H9 (cell line): ENCODE measurements around the gene SEL1L2. TPM values are rescaled to one million over a fixed set of nuclear protein-coding genes. Genes with fewer than 3 reads are reported as not detected.

Experiments used
- DNase-seq: peaks from one replicate; pipeline ENCODE4 v3.0.0-alpha.2; 2017
- H2AFZ ChIP-seq: one replicate; pipeline ENCODE4 v1.6.1; 2013; ENCODE audit warnings: mild to moderate bottlenecking, low read length, control low read depth, moderate library complexity
- H2AK5ac ChIP-seq: 2 replicates; pipeline ENCODE4 v1.6.1; 2013; ENCODE audit warnings: low read length, control low read depth, mixed read lengths; ENCODE audit not compliant: insufficient read length
- H2BK120ac ChIP-seq: one replicate; pipeline ENCODE4 v1.6.1; 2013; ENCODE audit warnings: low read depth, mild to moderate bottlenecking, low read length, control low read depth, inconsistent platforms; ENCODE audit not compliant: poor library complexity, severe bottlenecking
- H2BK12ac ChIP-seq: 2 replicates; pipeline ENCODE4 v1.6.1; 2013; ENCODE audit warnings: low read length, control low read depth, mixed read lengths, low read depth; ENCODE audit not compliant: insufficient read length
- H2BK15ac ChIP-seq: 2 replicates; pipeline ENCODE4 v1.6.1; 2013; ENCODE audit warnings: low read depth, low read length, control low read depth
- H2BK20ac ChIP-seq: one replicate; pipeline ENCODE4 v1.6.1; 2013; ENCODE audit warnings: low read depth, mild to moderate bottlenecking, low read length, control low read depth, inconsistent platforms; ENCODE audit not compliant: poor library complexity, severe bottlenecking
- H2BK5ac ChIP-seq: 2 replicates; pipeline ENCODE4 v1.6.1; 2013; ENCODE audit warnings: low read length, control low read depth, mixed read lengths; ENCODE audit not compliant: insufficient read length
- H3K14ac ChIP-seq: 2 replicates; pipeline ENCODE4 v1.6.1; 2013; ENCODE audit warnings: low read length, control low read depth; ENCODE audit not compliant: insufficient read depth
- H3K18ac ChIP-seq: 2 replicates; pipeline ENCODE4 v1.6.1; 2013; ENCODE audit warnings: low read depth, mild to moderate bottlenecking, mixed read lengths, low read length, control low read depth; ENCODE audit not compliant: insufficient read length
- H3K23ac ChIP-seq: 2 replicates; pipeline ENCODE4 v1.6.1; 2013; ENCODE audit warnings: low read length, control low read depth, mixed read lengths, low read depth; ENCODE audit not compliant: insufficient read length
- H3K23me2 ChIP-seq: 2 replicates; pipeline ENCODE4 v1.6.1; 2013; ENCODE audit warnings: low read depth, mild to moderate bottlenecking, mixed read lengths, low read length, control low read depth; ENCODE audit not compliant: insufficient read length, poor library complexity, severe bottlenecking
- H3K27ac ChIP-seq: 2 replicates; pipeline ENCODE4 v1.5.1; 2013; ENCODE audit warnings: low read length, control low read depth, mixed read lengths, low read depth; ENCODE audit not compliant: insufficient read length
- H3K27me3 ChIP-seq: 2 replicates; pipeline ENCODE4 v1.6.1; 2013; ENCODE audit warnings: low read length, control low read depth, inconsistent platforms; ENCODE audit not compliant: insufficient read depth
- H3K4ac ChIP-seq: 2 replicates; pipeline ENCODE4 v1.6.1; 2013; ENCODE audit warnings: low read depth, mild to moderate bottlenecking, control low read depth, inconsistent platforms, low read length, moderate library complexity
- H3K4me1 ChIP-seq: 2 replicates; pipeline ENCODE4 v1.6.1; 2013; ENCODE audit warnings: low read length, control low read depth, inconsistent platforms; ENCODE audit not compliant: insufficient read depth
- H3K4me2 ChIP-seq: 2 replicates; pipeline ENCODE4 v1.6.1; 2013; ENCODE audit warnings: low read length, control low read depth, mixed read lengths; ENCODE audit not compliant: insufficient read length, insufficient read depth
- H3K56ac ChIP-seq: 2 replicates; pipeline ENCODE4 v1.6.1; 2013; ENCODE audit warnings: low read depth, mild to moderate bottlenecking, mixed read lengths, low read length, control low read depth; ENCODE audit not compliant: insufficient read length
- H3K79me1 ChIP-seq: 2 replicates; pipeline ENCODE4 v1.6.1; 2013; ENCODE audit warnings: low read depth, mild to moderate bottlenecking, moderate library complexity, low read length, control low read depth, inconsistent platforms; ENCODE audit not compliant: insufficient read depth, poor library complexity, severe bottlenecking
- H3K79me2 ChIP-seq: 2 replicates; pipeline ENCODE4 v1.6.1; 2013; ENCODE audit warnings: low read length, control low read depth, inconsistent platforms; ENCODE audit not compliant: insufficient read depth
- H3K9ac ChIP-seq: 2 replicates; pipeline ENCODE4 v1.6.1; 2013; ENCODE audit warnings: low read length, control low read depth, mixed read lengths; ENCODE audit not compliant: insufficient read length; ENCODE audit errors: extremely low read depth
- H3K9me3 ChIP-seq: one replicate; pipeline ENCODE4 v1.6.1; 2013; ENCODE audit warnings: low read depth, low read length, inconsistent platforms; ENCODE audit not compliant: control insufficient read depth
- H3T11ph ChIP-seq: one replicate; pipeline ENCODE4 v1.6.1; 2013; ENCODE audit warnings: mild to moderate bottlenecking, low read length, control low read depth, inconsistent platforms
- H4K20me1 ChIP-seq: one replicate; pipeline ENCODE4 v1.6.1; 2013; ENCODE audit not compliant: control insufficient read depth, insufficient read length, insufficient read depth
- H4K5ac ChIP-seq: 2 replicates; pipeline ENCODE4 v1.6.1; 2013; ENCODE audit warnings: low read depth, mild to moderate bottlenecking, mixed read lengths, low read length, control low read depth; ENCODE audit not compliant: insufficient read length
- H4K8ac ChIP-seq: replicated peaks from 2 replicates; pipeline ENCODE4 v1.6.1; 2013; ENCODE audit warnings: low read length, control low read depth, mixed read lengths, low read depth; ENCODE audit not compliant: insufficient read length
- H4K91ac ChIP-seq: 2 replicates; pipeline ENCODE4 v1.6.1; 2013; ENCODE audit warnings: low read depth, mild to moderate bottlenecking, moderate library complexity, mixed read lengths, low read length, control low read depth; ENCODE audit not compliant: insufficient read length
- H3K27ac Mint-ChIP-seq, 3 experiments: 2 replicates in 2 of 3; 3 replicates in 1 of 3; pipeline ENCODE4 v1.8.0; 2020 to 2021; ENCODE audit warnings: mixed read lengths in 3 of 3, mild to moderate bottlenecking in 1 of 3, moderate library complexity in 1 of 3
- H3K27me3 Mint-ChIP-seq: 2 replicates; pipeline ENCODE4 v1.8.0; 2021; ENCODE audit warnings: low read depth, mild to moderate bottlenecking, moderate library complexity, mixed read lengths
- H3K36me3 Mint-ChIP-seq, 3 experiments: 2 replicates in 2 of 3; 3 replicates in 1 of 3; pipeline ENCODE4 v1.8.0; 2020 to 2021; ENCODE audit warnings: low read depth in 3 of 3, mixed read lengths in 3 of 3; ENCODE audit not compliant: insufficient read depth in 1 of 3
- H3K4me1 Mint-ChIP-seq, 2 experiments: 2 replicates each; pipeline ENCODE4 v1.8.0; 2020; ENCODE audit warnings: mixed read lengths in 2 of 2
- H3K4me3 Mint-ChIP-seq, 2 experiments: 2 replicates in 1 of 2; 3 replicates in 1 of 2; pipeline ENCODE4 v1.8.0; 2020 to 2021; ENCODE audit warnings: mild to moderate bottlenecking in 2 of 2, mixed read lengths in 2 of 2, moderate library complexity in 1 of 2
- H3K9me3 Mint-ChIP-seq, 2 experiments: 2 replicates in 1 of 2; 3 replicates in 1 of 2; pipeline ENCODE4 v1.8.0; 2020; ENCODE audit warnings: mild to moderate bottlenecking in 2 of 2, mixed read lengths in 2 of 2, moderate library complexity in 1 of 2
- CTCF ChIP-seq: fragments of 200-600 bp; sonication (generic); conservative IDR thresholded peaks from 3 replicates; pipeline ENCODE4 v1.8.0; 2021; ENCODE audit warnings: antibody characterized with exemption, mild to moderate bottlenecking
- WGBS: extraction: QIAGEN DNeasy Blood & Tissue Kit; methylation state at CpG from one replicate; pipeline ENCODE4 v1.1.7; 2013; ENCODE audit warnings: missing lambda C conversion rate, low lambda C conversion rate, mixed read lengths; ENCODE audit not compliant: insufficient read length; ENCODE audit errors: extremely low coverage; 5-methylcytosine and 5-hydroxymethylcytosine counted together
- total RNA-seq: library from RNA; stranded (reverse); gene quantifications from 2 replicates; pipeline ENCODE4 v1.2.1, GENCODE V29; 2021

SEL1L2 gene
- total RNA-seq, 1 experiment from 2014 or later: not detected

DNA sequence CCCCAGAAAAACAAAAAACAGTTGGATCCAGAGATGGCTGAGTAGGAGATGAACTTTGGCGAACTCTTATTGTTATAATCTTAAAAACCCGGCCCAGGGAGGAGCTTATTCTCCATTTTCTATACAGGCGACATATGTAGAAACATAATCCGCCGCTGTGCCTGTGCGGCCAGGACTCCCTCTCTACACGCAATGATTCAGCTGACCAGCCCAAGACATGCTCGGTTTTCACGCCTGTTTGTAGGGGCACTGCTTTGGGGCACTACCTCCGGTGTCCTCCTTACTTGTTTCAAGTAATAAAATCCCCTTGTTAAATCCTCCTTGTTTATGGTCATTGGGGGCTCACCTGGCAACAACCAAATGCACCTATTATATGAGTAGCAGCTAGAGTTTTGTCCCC is 89.9 kb downstream of the SEL1L2 start:
- DNase-seq: no peak
- Histone ChIP-seq H3K18ac (no peak overlapping the region), H2BK20ac (no peak overlapping the region), H3T11ph (no peak overlapping the region), H3K79me1 (no peaks in the 10 kb centered on the region), H2AK5ac (no peak overlapping the region), H4K8ac (no peak overlapping the region), H3K9ac (no peak overlapping the region), H4K5ac (no peak overlapping the region), H3K27ac (no peak overlapping the region), H3K27me3 (no peaks in the 10 kb centered on the region), H3K23ac (no peak overlapping the region), H3K9me3 (no peaks in the 10 kb centered on the region), H4K20me1 (no peaks in the 10 kb centered on the region), H2BK12ac (no peak overlapping the region), H2BK120ac (no peak overlapping the region), H3K4me1 (no peaks in the 10 kb centered on the region), H3K79me2 (no peaks in the 10 kb centered on the region), H2AFZ (peak overlapping the region; percentile 62), H2BK5ac (no peak overlapping the region), H2BK15ac (no peak overlapping the region), H3K4me2 (no peak overlapping the region), H3K23me2 (no peaks in the 10 kb centered on the region), H3K14ac (no peak overlapping the region), H3K4ac (no peak overlapping the region), H4K91ac (no peak overlapping the region), H3K56ac (no peak overlapping the region)
- Mint-ChIP-seq H3K27ac (no peak overlapping the region), H3K4me1 (no peaks in the 10 kb centered on the region), H3K27me3 (no peaks in the 10 kb centered on the region), H3K4me3 (no peak overlapping the region), H3K36me3 (no peaks in the 10 kb centered on the region), H3K9me3 (no peaks in the 10 kb centered on the region)
- no peak for TF ChIP-seq CTCF
- whole genome bisulfite sequencing: no CpG with 5 or more reads among the region's 10 CpGs
